HL-60/S4 treated with phorbol 12-myristate 13-acetate at 8.2 ng/mL for 4 days and 3 days (cell line): ENCODE measurements around the gene LYRM7.
"Not testable (repeated sequence)": the region's sequence is repeated elsewhere in the genome, so short reads cannot be mapped to it uniquely, and the experiment has no call there.

ENCODE experiments used
- in situ Hi-C: fragments of 300-500 bp; cut with MboI; formaldehyde crosslinking; loops from 2 replicates; pipeline ENCODE4 v1.15.0; 2022; ENCODE audit warnings: low sequenced_read_pairs

LYRM7 gene

DNA sequence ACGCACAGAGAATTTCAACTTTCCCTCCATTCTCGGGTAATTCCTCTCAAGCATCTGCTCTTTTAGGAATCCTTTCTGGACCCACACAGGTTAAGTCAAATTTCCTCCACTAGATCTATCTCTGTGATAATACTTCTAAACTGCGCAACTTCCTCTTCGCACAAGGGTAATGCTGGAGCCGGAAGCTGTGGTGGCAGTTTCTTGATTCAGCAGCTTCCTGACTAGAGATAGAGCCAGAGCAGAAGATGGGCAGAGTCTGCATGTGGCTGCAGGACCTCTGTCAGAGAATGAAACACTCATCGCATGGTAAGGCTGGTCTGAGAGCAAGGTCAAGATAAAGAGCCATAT, 82.1 kb downstream of the LYRM7 start:
- in situ Hi-C loops: no loop called here

DNA sequence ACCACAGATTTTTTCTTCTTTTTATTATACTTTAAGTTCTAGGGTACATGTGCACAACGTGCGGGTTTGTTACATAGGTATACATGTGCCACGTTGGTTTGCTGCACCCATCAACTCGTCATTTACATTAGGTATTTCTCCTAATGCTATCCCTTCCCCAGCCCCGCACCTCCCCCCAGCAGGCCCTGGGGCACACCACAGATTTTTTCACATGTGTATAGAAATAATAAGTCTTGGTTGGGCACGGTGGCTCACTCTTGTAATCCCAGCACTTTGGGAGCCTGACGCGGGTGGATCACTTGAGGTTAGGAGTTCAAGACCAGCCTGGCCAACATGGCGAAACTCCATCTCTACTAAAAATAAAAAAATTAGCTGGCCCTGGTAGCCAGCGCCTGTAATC, 83.3 kb downstream of the LYRM7 start:
- in situ Hi-C loops: not testable (repeated sequence)

DNA sequence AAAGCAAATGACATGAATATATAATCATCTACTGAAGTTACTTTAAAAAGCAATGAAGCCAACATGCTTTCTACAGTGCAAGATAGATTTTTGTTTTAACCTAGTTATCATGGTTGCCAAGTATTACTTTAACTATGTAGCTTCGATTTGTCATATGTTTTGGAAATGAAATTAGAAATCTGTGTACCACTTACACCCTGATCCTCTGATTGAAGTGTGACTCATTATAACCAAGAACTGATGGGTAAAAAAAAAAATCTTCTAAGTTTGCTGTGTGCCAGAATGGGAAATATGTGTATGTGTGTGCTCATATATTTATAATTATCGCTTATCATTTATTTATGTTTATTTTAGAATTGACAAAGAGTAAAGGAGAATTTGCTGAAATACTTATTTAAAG, 84.0 kb downstream of the LYRM7 start:
- in situ Hi-C loops: no loop called here
